Inferior parietal cortex (tissue), 1 donor: ENCODE results near the gene MRPL36.

Experiments
- DNase-seq: peaks from one replicate; pipeline ENCODE4 v3.0.0-alpha.2; 2016; ENCODE audit errors: extremely low spot score

The MRPL36 gene

GRCh38 chr5:1781726-1782384 is 17.8 kb downstream of the MRPL36 start:
- no peak for DNase-seq

- no peak for DNase-seq
Observed at GRCh38 chr5:1781107-1781506, 18.5 kb downstream of the MRPL36 start.

GRCh38 chr5:1780614-1780930 is 19.1 kb downstream of the MRPL36 start:
- DNase-seq, result no peak

DNA sequence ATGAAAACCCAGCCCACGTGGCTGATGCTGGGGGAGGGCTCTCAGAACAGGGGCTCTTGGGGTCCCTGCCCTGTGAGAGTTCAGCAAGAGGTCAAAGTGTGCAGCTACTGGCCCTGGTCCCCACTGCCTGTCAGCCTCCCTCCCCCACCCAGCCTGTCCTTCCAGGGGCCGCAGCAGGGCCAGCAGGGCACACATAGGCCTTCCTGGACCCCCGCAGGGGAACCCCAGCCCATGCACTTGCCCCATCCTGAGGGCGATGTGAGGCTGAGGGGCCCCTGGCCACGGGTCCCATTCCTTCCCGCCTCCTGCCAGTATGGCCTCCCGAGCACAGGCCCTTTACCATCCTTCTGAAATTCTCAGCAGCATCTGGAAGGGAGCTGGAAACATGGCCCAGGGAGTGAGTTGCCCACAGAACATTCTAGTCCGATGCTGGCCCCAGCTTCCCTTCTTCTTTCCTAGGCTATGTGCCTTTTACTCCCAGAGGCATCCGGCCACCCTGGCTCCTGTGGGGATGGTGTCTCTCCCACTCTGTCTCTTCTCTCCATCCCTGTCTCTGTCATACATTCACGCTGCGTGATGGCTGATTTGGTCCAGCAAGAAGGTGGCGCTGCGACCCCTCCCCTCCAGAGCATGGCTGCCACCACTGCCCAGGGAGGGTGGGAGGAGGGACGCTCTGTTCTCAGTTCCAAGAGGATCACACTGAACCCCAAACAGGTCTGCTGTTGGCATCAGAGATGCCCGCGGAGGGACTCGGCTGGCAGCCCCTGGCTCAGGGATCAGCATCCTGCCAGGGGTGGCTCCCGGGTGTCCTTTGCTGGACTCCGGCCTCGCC is 19.6 kb downstream of the MRPL36 start:
- DNase-seq, result no peak

GRCh38 chr5:1779021-1779680 is 20.5 kb downstream of the MRPL36 start:
- DNase-seq, result no peak

DNA sequence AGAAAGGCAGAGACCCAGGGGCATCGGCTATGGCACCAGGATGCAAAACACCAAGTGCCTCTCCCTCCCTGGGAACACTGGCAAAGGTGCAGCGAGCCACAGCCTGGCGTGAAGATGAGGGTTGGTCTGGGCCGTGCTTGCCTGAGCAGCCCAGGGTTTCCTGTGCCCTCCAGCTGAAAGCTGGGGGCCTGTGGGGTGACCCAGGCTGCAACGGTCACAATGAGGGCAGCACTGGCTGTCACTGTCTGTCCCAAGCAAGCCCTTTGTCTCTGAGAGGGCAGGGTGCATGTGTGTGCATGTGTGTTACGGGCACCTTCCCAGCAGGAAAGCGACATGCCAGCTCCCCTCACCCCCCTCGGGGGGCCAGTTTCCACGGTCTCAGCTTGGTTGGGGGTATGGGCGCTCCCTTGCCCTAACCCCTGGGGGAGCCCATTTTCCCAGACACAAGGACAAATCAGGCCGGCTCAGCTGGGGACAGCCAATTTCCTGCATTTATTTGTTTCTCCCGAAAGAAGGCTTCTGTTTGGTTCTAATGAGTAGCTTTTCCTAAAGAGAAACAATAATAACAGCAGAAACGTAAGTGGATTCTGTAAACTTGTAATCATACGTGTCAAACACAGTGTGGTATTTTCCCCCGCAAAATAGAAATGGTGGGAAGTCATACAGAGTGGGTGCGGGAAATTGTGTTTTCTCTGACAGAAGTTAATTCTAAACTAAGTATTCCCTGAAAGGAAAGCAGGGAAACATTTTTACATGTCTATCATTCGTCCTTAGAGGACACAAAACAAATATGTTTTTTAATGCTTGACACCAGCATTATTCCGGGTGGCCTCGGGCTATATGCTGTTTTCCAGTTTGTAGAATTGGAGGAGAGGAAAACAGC is 21.3 kb downstream of the MRPL36 start:
- no peak for DNase-seq

GRCh38 chr5:1777281-1778137 is 22.1 kb downstream of the MRPL36 start:
- DNase-seq, result no peak

GRCh38 chr5:1776831-1777230 is 22.8 kb downstream of the MRPL36 start:
- no peak for DNase-seq

- no peak for DNase-seq
Observed at GRCh38 chr5:1772634-1773033, 27.0 kb downstream of the MRPL36 start.

DNA sequence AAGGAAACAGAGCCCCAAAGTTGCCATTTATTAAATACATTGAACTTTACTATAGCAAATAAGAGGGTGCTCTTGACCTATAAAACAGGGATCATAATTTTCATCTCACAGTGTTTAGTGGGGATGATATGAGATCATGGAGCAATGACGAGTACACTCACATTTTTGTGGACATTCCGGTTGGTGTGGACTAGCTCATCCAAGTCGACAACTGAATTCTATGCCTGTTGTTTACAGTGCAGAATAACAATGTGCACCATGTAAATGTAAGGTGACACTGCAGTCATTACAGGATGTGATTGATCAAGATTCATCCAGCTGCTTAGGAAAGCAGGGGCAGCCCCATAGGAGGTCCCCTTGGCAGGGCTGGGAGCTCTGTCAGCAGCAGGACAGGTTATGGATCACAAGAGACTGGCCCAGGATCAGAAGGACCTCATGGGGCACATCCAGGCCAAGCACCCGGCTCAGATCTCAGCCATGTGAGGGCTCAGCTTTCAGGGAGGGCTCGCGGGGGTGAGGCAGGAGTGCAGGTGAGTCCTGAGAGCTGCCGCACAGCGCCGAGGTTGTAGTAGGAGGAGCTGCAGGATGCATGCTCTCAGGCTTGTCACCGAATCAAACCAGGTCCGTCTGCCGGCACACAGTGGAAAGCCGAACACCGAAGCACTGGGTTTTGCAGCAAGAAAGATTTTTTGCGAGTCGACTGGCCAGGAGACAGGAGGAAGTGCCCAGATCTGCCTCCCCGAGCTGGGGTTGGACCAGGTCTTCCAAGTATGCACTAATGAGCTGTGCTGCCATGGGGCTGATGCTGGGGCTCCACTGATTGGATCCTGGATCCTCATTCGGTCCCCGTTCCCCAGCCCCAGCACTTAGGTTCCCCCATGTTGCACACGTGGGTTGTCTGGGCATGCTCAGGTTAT is 28.2 kb downstream of the MRPL36 start:
- no peak for DNase-seq

DNA sequence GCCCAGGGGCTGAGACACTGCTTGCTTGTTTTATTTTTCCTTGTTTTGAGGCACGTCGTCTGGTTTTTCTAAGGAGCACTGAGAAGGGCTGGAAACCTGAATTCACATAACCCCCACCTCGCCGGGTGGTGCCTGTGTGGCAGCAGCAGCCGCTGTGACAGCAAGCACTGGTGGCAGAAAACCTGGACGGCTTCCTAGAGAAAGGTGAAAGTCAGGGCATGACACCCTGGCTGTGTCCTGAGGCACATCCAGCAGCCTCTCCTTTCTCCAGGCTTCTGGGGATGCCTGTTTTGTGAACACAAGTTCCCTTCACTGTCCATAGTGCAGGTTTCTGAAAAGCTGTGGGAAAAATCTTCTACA is 29.2 kb downstream of the MRPL36 start:
- no peak for DNase-seq

GRCh38 chr5:1769752-1770442 is 29.7 kb downstream of the MRPL36 start:
- no peak for DNase-seq

- DNase-seq, result no peak
Observed at GRCh38 chr5:1769017-1769640, 30.5 kb downstream of the MRPL36 start.

DNA sequence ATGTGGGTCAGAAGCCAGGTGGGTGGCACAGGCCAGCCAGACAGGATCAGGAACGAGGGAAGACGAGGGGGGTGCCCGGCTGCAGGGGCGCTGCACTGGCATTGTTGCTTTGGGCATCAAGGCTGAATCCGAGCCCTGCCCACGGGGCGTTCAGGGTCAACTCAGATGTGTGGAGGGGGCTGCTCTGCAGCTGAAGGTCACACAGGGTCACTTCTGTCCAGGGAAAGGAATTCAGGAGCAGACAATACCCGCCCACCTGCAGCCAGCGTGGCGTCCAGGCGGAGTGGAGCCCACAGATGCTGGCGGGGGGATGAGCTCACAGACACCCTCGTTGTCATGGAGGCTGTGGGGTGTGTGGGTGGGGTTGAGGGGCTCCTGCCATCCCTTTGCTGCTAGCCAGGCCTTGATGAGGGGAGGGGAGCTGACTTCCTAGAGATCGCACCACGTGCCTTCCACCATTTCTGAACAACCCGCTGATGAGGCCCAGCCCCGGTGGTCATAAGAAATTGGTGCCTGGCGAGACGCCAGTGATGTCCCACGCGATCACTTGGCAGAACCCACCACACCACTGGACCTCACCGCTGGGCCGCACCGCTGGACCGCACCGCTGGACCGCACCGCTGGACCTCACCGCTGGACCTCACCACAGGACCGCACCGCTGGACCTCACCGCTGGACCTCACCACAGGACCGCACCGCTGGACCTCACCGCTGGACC is 31.2 kb downstream of the MRPL36 start:
- DNase-seq, result no peak

DNA sequence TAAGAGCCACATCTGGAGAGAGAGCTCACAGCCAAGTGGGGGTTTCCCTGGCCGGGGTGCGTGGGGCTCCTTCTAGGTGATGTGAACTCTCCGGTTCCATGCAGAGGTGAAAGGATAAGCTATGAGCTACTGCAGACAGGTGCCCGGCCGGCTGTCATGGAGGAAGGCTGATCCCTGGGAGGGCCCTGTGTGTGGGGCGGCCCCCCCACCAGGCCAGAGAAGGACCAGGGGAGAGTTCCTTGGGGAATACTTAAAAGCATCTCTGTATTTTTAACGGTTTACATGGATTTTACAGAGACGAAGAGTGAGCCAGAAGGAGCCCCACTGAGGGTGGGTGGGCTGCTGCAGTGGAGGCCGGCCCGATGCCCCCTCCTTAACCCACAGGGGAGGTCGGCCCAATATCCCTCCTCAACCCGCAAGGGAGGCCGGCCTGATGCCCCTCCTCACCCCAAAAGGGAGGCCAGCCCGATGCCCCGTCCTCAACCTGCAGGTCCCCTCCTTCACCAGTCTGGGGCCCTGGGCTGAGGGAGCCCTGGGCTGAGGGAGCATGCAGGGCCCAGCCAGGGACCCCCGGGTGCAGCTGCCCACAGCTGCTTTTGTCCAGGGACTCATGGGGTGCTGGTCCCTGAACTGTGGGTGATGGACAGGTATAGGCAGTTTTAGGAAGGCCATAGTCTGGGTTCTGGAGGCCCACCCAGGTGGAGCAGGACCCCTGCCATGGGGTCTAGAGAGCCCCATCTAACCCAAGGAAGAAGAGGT is 31.9 kb downstream of the MRPL36 start:
- no peak for DNase-seq

DNA sequence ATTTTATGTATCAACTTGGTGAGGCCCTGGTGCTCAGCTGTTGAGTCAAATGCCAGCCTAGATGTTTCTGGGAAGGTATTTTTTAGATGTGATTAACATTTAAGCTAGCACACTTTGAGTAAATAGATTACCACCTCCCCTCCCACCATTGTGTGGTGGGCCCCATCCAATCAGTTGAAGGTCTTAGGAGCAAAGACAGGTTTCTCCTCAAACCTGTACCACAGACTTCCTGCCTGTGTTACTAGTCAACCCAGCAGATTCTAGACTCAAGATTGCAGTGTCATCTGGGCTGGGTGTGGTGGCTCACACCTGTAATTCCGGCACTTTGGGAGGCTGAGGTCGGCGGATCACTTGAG is 33.8 kb downstream of the MRPL36 start:
- DNase-seq, result no peak

DNA sequence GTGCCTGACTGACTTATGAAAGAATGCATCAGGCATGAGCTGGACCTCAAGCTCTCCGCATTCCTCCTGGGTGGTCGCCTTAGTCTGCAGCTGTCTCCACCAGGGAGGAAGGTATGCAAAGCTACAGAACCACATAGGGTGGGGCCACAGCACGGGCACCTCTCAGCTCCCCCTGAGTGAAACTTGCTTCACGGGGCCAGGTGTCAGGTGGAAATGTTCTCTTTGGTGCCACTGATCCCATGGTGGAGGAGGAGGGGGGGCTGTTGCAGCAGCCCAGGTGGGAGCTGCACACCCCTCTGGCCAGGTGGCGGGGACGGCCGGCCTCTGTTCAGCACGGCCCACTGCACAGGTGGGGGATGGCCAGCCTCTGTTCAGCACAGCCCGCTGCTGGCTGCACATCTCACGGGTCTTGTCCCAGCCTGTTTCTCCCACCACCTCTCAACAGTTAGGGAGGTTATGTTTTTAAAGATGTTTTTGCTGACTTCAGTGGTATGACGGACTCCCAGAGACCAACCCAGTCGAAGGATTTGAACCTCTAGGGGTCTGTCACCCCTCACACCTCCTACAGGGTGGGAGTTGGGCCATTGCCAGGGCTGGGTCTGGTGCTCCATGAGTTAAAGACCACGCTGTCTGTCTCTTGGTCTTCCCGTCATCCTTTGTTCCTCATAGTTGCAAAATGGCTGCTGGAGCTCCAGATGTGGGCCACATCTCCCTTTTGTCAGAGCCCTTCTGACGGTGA is 34.3 kb downstream of the MRPL36 start:
- DNase-seq, result no peak
